ENCODE measurements around the gene TMEM200A.
"Not testable (repeated sequence)": the region's sequence is repeated elsewhere in the genome, so short reads cannot be mapped to it uniquely, and the experiment has no call there.

The TMEM200A gene

GRCh38 chr6:130365166-130366106, at the start of gene TMEM200A:
Gene TMEM200A (plus strand): TSS chr6:130366017. CDS start chr6:130440423, 74,406 bp downstream.
- DNase-seq = no peak

- DNase-seq = no peak
Observed at GRCh38 chr6:130320908-130321307, 44.9 kb upstream of the TMEM200A start.

- DNase-seq = peak in 1 of 2 experiments; percentile 48
Observed at GRCh38 chr6:130322673-130323268, 43.0 kb upstream of the TMEM200A start.

GRCh38 chr6:130324657-130325056, 41.2 kb upstream of the TMEM200A start:
- DNase-seq = no peak

GRCh38 chr6:130326496-130326895, 39.3 kb upstream of the TMEM200A start:
- no peak for DNase-seq

- DNase-seq = no peak
Observed at GRCh38 chr6:130337534-130337933, 28.3 kb upstream of the TMEM200A start.

GRCh38 chr6:130346324-130346723, 19.5 kb upstream of the TMEM200A start:
- DNase-seq = not testable (repeated sequence)

GRCh38 chr6:130354322-130354721, 11.5 kb upstream of the TMEM200A start:
- no peak for DNase-seq

- no peak for DNase-seq
Observed at GRCh38 chr6:130355572-130355971, 10.2 kb upstream of the TMEM200A start.

GRCh38 chr6:130357436-130357835, 8.4 kb upstream of the TMEM200A start:
- no peak for DNase-seq

GRCh38 chr6:130359736-130360135, 6.1 kb upstream of the TMEM200A start:
- DNase-seq = no peak

- no peak for DNase-seq
Observed at GRCh38 chr6:130362128-130362527, 3.7 kb upstream of the TMEM200A start.

- DNase-seq = no peak
Observed at GRCh38 chr6:130364224-130364780, 1.5 kb upstream of the TMEM200A start.

GRCh38 chr6:130366107-130367005, 539 bp downstream of the TMEM200A start:
- DNase-seq = no peak

- no peak for DNase-seq
Observed at GRCh38 chr6:130367767-130368166, 1.9 kb downstream of the TMEM200A start.

- DNase-seq = no peak
Observed at GRCh38 chr6:130368576-130368975, 2.8 kb downstream of the TMEM200A start.

- DNase-seq = no peak
Observed at GRCh38 chr6:130369831-130370230, 4.0 kb downstream of the TMEM200A start.

GRCh38 chr6:130371921-130372420, 6.2 kb downstream of the TMEM200A start:
- DNase-seq = no peak

- DNase-seq = no peak
Observed at GRCh38 chr6:130372786-130373185, 7.0 kb downstream of the TMEM200A start.

GRCh38 chr6:130373992-130374391, 8.2 kb downstream of the TMEM200A start:
- no peak for DNase-seq

- DNase-seq = no peak
Observed at GRCh38 chr6:130376936-130377335, 11.1 kb downstream of the TMEM200A start.

GRCh38 chr6:130377371-130377770, 11.6 kb downstream of the TMEM200A start:
- DNase-seq = no peak

- no peak for DNase-seq
Observed at GRCh38 chr6:130377915-130378314, 12.1 kb downstream of the TMEM200A start.

All from NCI-H446 (cell line).